Measurements from ENCODE around the gene CAPN1. TPM values are rescaled to one million over a fixed set of nuclear protein-coding genes. Genes with fewer than 3 reads are reported as not detected.

The CAPN1 gene
- total and polyA plus RNA-seq, 9 of the 15 experiments (the other 6 are each of a cell fraction or from before 2014, with no cell fraction given): 3.5 to 199 (median 61.6) TPM

DNA sequence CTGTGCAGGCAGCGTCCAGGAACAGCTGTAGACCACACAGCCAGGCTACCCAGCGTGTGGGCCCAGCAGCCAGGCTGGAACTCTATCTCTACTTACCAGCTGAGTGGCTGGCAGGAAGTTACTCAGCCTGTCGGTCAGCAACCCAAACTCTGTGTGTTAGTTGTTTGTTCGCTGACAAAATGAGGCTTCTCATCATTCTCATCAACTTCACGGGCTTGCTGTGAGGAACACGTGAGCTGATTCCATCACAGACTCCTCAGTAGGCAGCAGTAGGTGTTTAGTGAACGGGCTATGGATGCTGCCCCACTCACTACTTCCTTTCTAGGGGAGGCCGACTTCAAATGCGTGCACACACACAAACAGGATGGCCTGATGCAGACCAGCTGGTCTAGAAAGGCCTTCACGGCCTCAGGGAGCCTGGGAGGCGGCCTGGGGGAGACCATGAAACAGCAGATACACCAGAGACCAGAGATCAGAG, 12.5 kb upstream of the CAPN1 start (continued):
- TF ChIP-seq ZNF184 (CRISPR knock-in tag; IDR thresholded peaks at IDR 0.05) (no peak), PML (IDR thresholded peaks at IDR 0.05; ENCODE audit: low read length) (peak; percentile 43; the same call in 1 of the 2 replicates), TAF9B (IDR thresholded peaks at IDR 0.05; ENCODE audit: partially characterized antibody) (peak; percentile 89), BCOR (IDR thresholded peaks at IDR 0.05) (peak; percentile 63; the same call in 1 of the 2 replicates), SMARCC2 (IDR thresholded peaks at IDR 0.05; ENCODE audit: low read depth) (0 out of 2 replicates have a peak, but pooled peaks have one; percentile 44)
- TF ChIP-seq, protein P1, sequence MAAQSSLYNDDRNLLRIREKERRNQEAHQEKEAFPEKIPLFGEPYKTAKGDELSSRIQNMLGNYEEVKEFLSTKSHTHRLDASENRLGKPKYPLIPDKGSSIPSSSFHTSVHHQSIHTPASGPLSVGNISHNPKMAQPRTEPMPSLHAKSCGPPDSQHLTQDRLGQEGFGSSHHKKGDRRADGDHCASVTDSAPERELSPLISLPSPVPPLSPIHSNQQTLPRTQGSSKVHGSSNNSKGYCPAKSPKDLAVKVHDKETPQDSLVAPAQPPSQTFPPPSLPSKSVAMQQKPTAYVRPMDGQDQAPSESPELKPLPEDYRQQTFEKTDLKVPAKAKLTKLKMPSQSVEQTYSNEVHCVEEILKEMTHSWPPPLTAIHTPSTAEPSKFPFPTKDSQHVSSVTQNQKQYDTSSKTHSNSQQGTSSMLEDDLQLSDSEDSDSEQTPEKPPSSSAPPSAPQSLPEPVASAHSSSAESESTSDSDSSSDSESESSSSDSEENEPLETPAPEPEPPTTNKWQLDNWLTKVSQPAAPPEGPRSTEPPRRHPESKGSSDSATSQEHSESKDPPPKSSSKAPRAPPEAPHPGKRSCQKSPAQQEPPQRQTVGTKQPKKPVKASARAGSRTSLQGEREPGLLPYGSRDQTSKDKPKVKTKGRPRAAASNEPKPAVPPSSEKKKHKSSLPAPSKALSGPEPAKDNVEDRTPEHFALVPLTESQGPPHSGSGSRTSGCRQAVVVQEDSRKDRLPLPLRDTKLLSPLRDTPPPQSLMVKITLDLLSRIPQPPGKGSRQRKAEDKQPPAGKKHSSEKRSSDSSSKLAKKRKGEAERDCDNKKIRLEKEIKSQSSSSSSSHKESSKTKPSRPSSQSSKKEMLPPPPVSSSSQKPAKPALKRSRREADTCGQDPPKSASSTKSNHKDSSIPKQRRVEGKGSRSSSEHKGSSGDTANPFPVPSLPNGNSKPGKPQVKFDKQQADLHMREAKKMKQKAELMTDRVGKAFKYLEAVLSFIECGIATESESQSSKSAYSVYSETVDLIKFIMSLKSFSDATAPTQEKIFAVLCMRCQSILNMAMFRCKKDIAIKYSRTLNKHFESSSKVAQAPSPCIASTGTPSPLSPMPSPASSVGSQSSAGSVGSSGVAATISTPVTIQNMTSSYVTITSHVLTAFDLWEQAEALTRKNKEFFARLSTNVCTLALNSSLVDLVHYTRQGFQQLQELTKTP (IDR thresholded peaks at IDR 0.05; ENCODE audit: low read depth in 1 of 2, partially characterized antibody in 2 of 2): peak in 1 of 2 experiments; percentile 14

DNA sequence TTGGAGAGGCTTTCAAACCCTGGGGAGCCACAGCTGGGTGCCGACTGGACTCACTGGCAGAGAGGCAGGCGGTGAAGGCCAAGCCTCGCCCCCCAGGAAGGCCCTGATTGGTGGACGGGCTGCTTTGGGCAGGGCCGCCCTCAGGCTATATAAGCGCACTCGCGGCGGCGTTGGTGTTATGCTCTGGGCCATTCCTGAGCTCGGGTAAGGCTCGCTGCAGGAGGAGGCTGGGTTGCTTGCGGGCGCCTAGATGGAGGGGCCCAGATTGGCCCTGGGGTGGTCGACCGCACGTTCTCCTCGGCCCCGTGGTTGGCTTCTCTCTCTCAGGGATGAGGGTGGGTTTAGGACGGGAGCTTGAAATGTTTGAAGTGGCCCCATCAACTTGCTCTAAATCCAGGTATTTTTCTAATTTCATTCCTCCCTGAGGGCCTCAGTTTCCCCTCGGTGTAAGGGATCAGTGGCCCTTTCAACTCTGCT, 11.6 kb upstream of the CAPN1 start, which contains the start of gene SPDYC:
TSS of gene SPDYC (plus strand) at position 176 of the 477 bp plus-strand sequence. CDS start 1,125 bp downstream, outside the sequence.
- Histone ChIP-seq H4K20me1 (replicated peaks; ENCODE audit: control insufficient read depth, insufficient read depth, low read length) (no peaks in the 10 kb centered on the region), H3K27me3 (ENCODE audit: control insufficient read depth in 2 of 2, insufficient read depth in 2 of 2, low read length in 2 of 2) (no peaks in the 10 kb centered on the region; a peak in 1 of 5 replicates), H3K9ac (ENCODE audit: insufficient read depth in 1 of 2, low read depth in 2 of 2, low read length in 2 of 2) (peak within 1 kb of the TSS; percentile 69 to 88), H3K36me3 (ENCODE audit: control insufficient read depth, insufficient read depth, low read length) (no peaks in the 10 kb centered on the region), H3K9me3 (replicated peaks; ENCODE audit: control insufficient read depth, insufficient read depth, low read depth, low read length) (no peaks in the 10 kb centered on the region), H3K79me2 (ENCODE audit: control insufficient read depth, insufficient read depth, low read length) (peaks cover 6% of the 10 kb centered on the region; the same call in 1 of the 3 replicates), H3K27ac (ENCODE audit: extremely low read depth, low read depth, low read length) (peak within 1 kb of the TSS; percentile 87), H3K4me1 (replicated peaks in 1 of 2; ENCODE audit: control insufficient read depth in 2 of 2, insufficient read depth in 2 of 2, low read length in 2 of 2) (peaks cover 45 to 49% of the 10 kb centered on the region in 2 experiments), H3K9me1 (ENCODE audit: control insufficient read depth, insufficient read depth, low read length) (no peaks in the 10 kb centered on the region), H3K4me3 (peak within 1 kb of the TSS; percentile 37), H3K4me2 (ENCODE audit: insufficient read depth, low read length) (peak within 1 kb of the TSS; percentile 79), H2AFZ (ENCODE audit: low read depth, low read length) (peak within 1 kb of the TSS; percentile 93)
- ChIA-PET CTCF (ENCODE audit: low intra/inter-chr PET ratio) (interaction anchor here (0.6 kb wide), 1 partner anchor 13 kb away, joined by 3 read pairs; no protein-coding TSS in a partner anchor), POLR2A (interaction anchor here (0.6 to 5.9 kb wide), 40 partner anchors 8 to 420 kb away, joined by 3 to 90 read pairs (median 4); partner anchors contain the start of genes CAPN1, FAU, MAJIN and MRPL49)
- intact Hi-C loops (cut with micrococcal nuclease): no loop called here
- in situ Hi-C loops (cut with MboI): no loop called here
- under 1% methylated on average over 20 of the region's 21 CpGs for WGBS (ENCODE audit: insufficient coverage, low coverage, missing lambda C conversion rate)
- BruUV-seq (replicated peaks): no TSS peak
- DNase-seq (ENCODE audit: extremely low read depth in 1 of 4, low spot score in 3 of 4): peak; percentile 96 to 98 (median 98)
- peak; percentile 97 for ATAC-seq
- peak; percentile 89 for FAIRE-seq
- TF ChIP-seq ZNF324 (CRISPR knock-in tag; IDR thresholded peaks at IDR 0.05) (no peak), ZEB2 (IDR thresholded peaks at IDR 0.05) (no peak), NCOA2 (IDR thresholded peaks at IDR 0.05; ENCODE audit: partially characterized antibody in 2 of 2) (no peak), CEBPG (CRISPR knock-in tag; IDR thresholded peaks at IDR 0.05) (no peak), CEBPG (tag; conservative IDR thresholded peaks at IDR 0.05 in 1 of 2, IDR thresholded peaks at IDR 0.05 in 1 of 2) (no peak)
- TF ChIP-seq, protein P2, sequence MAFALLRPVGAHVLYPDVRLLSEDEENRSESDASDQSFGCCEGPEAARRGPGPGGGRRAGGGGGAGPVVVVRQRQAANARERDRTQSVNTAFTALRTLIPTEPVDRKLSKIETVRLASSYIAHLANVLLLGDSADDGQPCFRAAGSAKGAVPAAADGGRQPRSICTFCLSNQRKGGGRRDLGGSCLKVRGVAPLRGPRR (CRISPR knock-in tag; IDR thresholded peaks at IDR 0.05): no peak
- TF ChIP-seq, protein P3, sequence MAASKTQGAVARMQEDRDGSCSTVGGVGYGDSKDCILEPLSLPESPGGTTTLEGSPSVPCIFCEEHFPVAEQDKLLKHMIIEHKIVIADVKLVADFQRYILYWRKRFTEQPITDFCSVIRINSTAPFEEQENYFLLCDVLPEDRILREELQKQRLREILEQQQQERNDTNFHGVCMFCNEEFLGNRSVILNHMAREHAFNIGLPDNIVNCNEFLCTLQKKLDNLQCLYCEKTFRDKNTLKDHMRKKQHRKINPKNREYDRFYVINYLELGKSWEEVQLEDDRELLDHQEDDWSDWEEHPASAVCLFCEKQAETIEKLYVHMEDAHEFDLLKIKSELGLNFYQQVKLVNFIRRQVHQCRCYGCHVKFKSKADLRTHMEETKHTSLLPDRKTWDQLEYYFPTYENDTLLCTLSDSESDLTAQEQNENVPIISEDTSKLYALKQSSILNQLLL (CRISPR knock-in tag; IDR thresholded peaks at IDR 0.05; ENCODE audit: borderline replicate concordance): no peak

All from K562 (cell line).